ENCODE data around the gene KCNC4.

Gene KCNC4

GRCh38 chr1:110196917-110197765 lies 13.0 kb upstream of the KCNC4 start:
- DNase-seq (ENCODE audit: low read depth in 2 of 2), result peak; percentile 49 to 51
- H3K4me3 ChIP-seq (replicated peaks in 1 of 2; ENCODE audit: low read depth in 2 of 2, low read length in 2 of 2), result no peak overlapping the region
- peak; percentile 95 for TF ChIP-seq CTCF (IDR thresholded peaks at IDR 0.05; ENCODE audit: low read depth, low read length)

GRCh38 chr1:110197905-110198629 lies 12.0 kb upstream of the KCNC4 start:
- no peak for DNase-seq (ENCODE audit: low read depth in 2 of 2)
- TF ChIP-seq CTCF (IDR thresholded peaks at IDR 0.05; ENCODE audit: low read depth, low read length), result no peak
- no peak overlapping the region for H3K4me3 ChIP-seq (replicated peaks in 1 of 2; ENCODE audit: low read depth in 2 of 2, low read length in 2 of 2)

- no peak overlapping the region for H3K4me3 ChIP-seq (replicated peaks in 1 of 2; ENCODE audit: low read depth in 2 of 2, low read length in 2 of 2)
- no peak for TF ChIP-seq CTCF (IDR thresholded peaks at IDR 0.05; ENCODE audit: low read depth, low read length)
- DNase-seq (ENCODE audit: low read depth in 2 of 2), result no peak
Observed at GRCh38 chr1:110198746-110199145, 11.4 kb upstream of the KCNC4 start.

- H3K4me3 ChIP-seq (replicated peaks in 1 of 2; ENCODE audit: low read depth in 2 of 2, low read length in 2 of 2), result no peak overlapping the region
- no peak for TF ChIP-seq CTCF (IDR thresholded peaks at IDR 0.05; ENCODE audit: low read depth, low read length)
- DNase-seq (ENCODE audit: low read depth in 2 of 2), result no peak
Observed at GRCh38 chr1:110200190-110200589, 9.9 kb upstream of the KCNC4 start.

DNA sequence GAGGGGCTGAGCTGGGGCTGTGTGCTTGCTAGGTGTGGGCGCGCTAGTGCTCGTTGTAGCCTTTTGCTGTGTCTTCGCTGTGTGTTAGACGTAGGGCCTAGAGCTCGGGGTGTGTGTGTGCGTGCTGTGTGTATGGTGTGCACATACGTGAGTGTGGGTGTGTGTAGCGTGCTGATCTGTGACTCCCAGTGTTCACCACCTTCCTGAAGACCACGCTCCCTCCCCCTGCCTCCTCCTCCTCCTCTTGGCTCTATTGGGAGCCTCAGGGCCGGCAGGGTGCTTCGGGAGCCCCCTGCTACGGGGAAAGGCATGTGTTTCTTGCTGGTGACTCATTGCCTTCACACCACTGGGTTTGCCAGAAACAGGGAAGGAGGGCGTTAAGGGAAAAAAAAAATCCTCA lies 9.4 kb upstream of the KCNC4 start:
- H3K4me3 ChIP-seq (replicated peaks in 1 of 2; ENCODE audit: low read depth in 2 of 2, low read length in 2 of 2), result no peak overlapping the region
- no peak for TF ChIP-seq CTCF (IDR thresholded peaks at IDR 0.05; ENCODE audit: low read depth, low read length)
- DNase-seq (ENCODE audit: low read depth in 2 of 2), result peak; percentile 15 to 35

GRCh38 chr1:110201157-110201825 lies 8.8 kb upstream of the KCNC4 start:
- no peak for TF ChIP-seq CTCF (IDR thresholded peaks at IDR 0.05; ENCODE audit: low read depth, low read length)
- DNase-seq (ENCODE audit: low read depth in 2 of 2), result no peak
- no peak overlapping the region for H3K4me3 ChIP-seq (replicated peaks in 1 of 2; ENCODE audit: low read depth in 2 of 2, low read length in 2 of 2)

All from cardiac fibroblast (primary cell).